K562 (cell line): Measurements from ENCODE around the gene C6orf89. TPM values are rescaled to one million over a fixed set of nuclear protein-coding genes. Genes with fewer than 3 reads are reported as not detected.

Experiments
- FOXM1 ChIP-seq, 2 experiments: fragments of 450-650 bp in 1 of 2; sonication (generic) in 1 of 2; formaldehyde crosslinking in 1 of 2; IDR thresholded peaks; 2 replicates each; pipeline versions ENCODE4 v1.6.1 to v1.9.0; 2017 to 2022; ENCODE audit warnings: low read depth in 2 of 2, mild to moderate bottlenecking in 2 of 2, missing genetic modification reagents in 1 of 2, moderate library complexity in 1 of 2
- HLTF ChIP-seq: fragments of 450-650 bp; IDR thresholded peaks from 2 replicates; pipeline ENCODE4 v1.6.1; 2016
- KDM5B ChIP-seq: fragments of 200-600 bp; sonication (generic); IDR thresholded peaks from 2 replicates; pipeline ENCODE4 v1.6.1; 2012; ENCODE audit warnings: low read depth, mild to moderate bottlenecking, moderate library complexity, low read length, control low read depth, inconsistent platforms; ENCODE audit not compliant: insufficient replicate concordance
- MAFF ChIP-seq: IDR thresholded peaks from 2 replicates; pipeline ENCODE4 v1.6.1; 2012; ENCODE audit warnings: low read length, improper control_type of control experiment
- MAFG ChIP-seq: fragments of 450-650 bp; conservative IDR thresholded peaks from 2 replicates; pipeline ENCODE4 v1.6.1; 2016; ENCODE audit warnings: missing genetic modification characterization, missing compliant biosample characterization
- MTA3 ChIP-seq: fragments of 450-650 bp; formaldehyde crosslinking; IDR thresholded peaks from 2 replicates; pipeline ENCODE4 v1.6.1; 2017; ENCODE audit warnings: mild to moderate bottlenecking, borderline replicate concordance
- NBN ChIP-seq: fragments of 450-650 bp; IDR thresholded peaks from 2 replicates; pipeline ENCODE4 v1.6.1; 2016; ENCODE audit warnings: low read depth, mild to moderate bottlenecking
- NFYB ChIP-seq: IDR thresholded peaks from 2 replicates; pipeline ENCODE4 v1.6.1; 2011; ENCODE audit warnings: mild to moderate bottlenecking, moderate library complexity; ENCODE audit not compliant: insufficient read length; ENCODE audit errors: extremely low read depth
- RBM25 ChIP-seq: fragments of 200-400 bp; formaldehyde crosslinking; IDR thresholded peaks from 2 replicates; pipeline ENCODE4 v1.6.1; 2018; ENCODE audit warnings: low read length, low read depth, moderate library complexity; ENCODE audit not compliant: severe bottlenecking
- TBL1XR1 ChIP-seq, 2 experiments: IDR thresholded peaks; 2 replicates each; pipeline ENCODE4 v1.6.1; 2012; ENCODE audit warnings: improper control_type of control experiment in 2 of 2, low read length in 2 of 2, mild to moderate bottlenecking in 1 of 2
- ZNF133 ChIP-seq: fragments of 250-450 bp; sonication (Bioruptor Pico); IDR thresholded peaks from 2 replicates; pipeline ENCODE4 v1.4.0; 2020; ENCODE audit warnings: mild to moderate bottlenecking
- ZNF584 ChIP-seq: fragments of 200-800 bp; sonication (Bioruptor generic); IDR thresholded peaks from 2 replicates; pipeline ENCODE4 v1.6.1; 2016; ENCODE audit warnings: low read depth, mild to moderate bottlenecking, missing genetic modification characterization, missing compliant biosample characterization
- ZSCAN29 ChIP-seq: fragments of 450-650 bp; IDR thresholded peaks from 2 replicates; pipeline ENCODE4 v1.6.1; 2017
- polyA plus RNA-seq, 8 experiments: library from polyadenylated mRNA; depleted of rRNA in 4 of 8; stranded (reverse) in 5 of 8; unstranded in 3 of 8; fragments of >200 nt; fragmentation: Nextera tagmentation in 2 of 8; fragmentation: Illumina TruSeq in 1 of 8; extraction: Ambion mirVana in 2 of 8; extraction: Trizol in 1 of 8; gene quantifications; 2 replicates each; pipeline versions ENCODE4 v1.2.1 to v1.2.3, GENCODE V29; 2011 to 2014; ENCODE audit warnings: inconsistent platforms in 1 of 8, missing spikeins in 1 of 8
- total RNA-seq, 7 experiments: library from RNA; depleted of rRNA in 6 of 7; stranded (reverse); fragments of >200 nt in 6 of 7; fragmentation: Illumina TruSeq in 2 of 7; extraction: Trizol in 2 of 7; gene quantifications; 2 replicates each; pipeline versions ENCODE4 v1.2.1 to v1.2.3, GENCODE V29; 2011 to 2021; ENCODE audit warnings: low replicate concordance in 1 of 7
- TF ChIP-seq, protein P1 (sequence below), 2 experiments: fragments of 450-650 bp; formaldehyde crosslinking in 1 of 2; IDR thresholded peaks; 2 replicates each; pipeline versions ENCODE4 v1.4.0 to v1.6.1; 2014 to 2020; ENCODE audit warnings: mild to moderate bottlenecking in 2 of 2, borderline replicate concordance in 1 of 2, low read depth in 1 of 2
- TF ChIP-seq, protein P2 (sequence below): sonication (generic); formaldehyde crosslinking; IDR thresholded peaks from 2 replicates; pipeline ENCODE4 v1.8.1; 2023; ENCODE audit warnings: mild to moderate bottlenecking, missing genetic modification reagents

The C6orf89 gene
- total and polyA plus RNA-seq, 9 of the 15 experiments (the other 6 are each of a cell fraction or from before 2014, with no cell fraction given): 35.2 to 111 (median 58.5) TPM

DNA sequence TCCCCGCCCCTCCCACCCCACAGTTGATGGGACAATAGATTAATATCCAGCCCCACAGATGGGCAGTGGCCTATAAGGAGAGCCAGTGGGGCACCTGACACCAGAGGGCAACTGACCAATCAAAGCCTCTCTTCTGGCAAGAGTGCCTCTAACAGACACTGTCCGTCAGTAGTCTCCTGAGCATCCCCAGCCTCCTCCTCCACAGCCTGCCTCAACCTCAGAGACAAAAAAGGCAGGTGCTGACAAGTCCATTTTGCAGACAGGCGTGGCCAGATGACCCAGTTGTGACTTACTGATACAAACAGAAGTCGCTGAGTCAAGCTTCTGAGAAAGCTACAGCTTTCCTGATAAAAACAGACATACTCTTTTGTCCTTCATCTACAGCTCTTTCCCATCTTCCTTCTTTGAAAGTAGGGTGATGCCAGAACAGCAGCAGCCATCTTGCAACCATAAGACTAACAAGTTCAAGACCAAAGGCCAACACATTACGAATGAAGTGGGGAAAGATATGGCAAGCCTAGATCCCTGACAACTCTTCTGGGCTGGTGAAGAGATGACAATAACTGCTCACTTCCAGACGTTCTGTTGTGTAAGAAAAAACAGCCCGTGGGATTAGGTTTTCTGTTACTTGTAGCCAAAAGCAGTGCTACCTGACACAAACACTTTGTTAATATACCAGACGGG is 23.4 kb upstream of the C6orf89 start (continued):
- TF ChIP-seq ZNF584 (CRISPR knock-in tag) (0 out of 2 replicates have a peak, but pooled peaks have one; percentile 70), NFYB (no peak), TBL1XR1 (IDR thresholded peaks at IDR 0.05; ENCODE audit: low read length in 2 of 2) (peak; percentile 72 to 98; a peak in 3 of 4 replicates), FOXM1 (IDR thresholded peaks at IDR 0.05; ENCODE audit: low read depth) (peak; percentile 67; the same call in 1 of the 2 replicates), FOXM1 (CRISPR knock-in tag; IDR thresholded peaks at IDR 0.05; ENCODE audit: low read depth) (no peak), ZSCAN29 (no peak), RBM25 (no peak), KDM5B (no peak), HLTF (0 out of 2 replicates have a peak, but pooled peaks have one; percentile 11), MAFF (peak; percentile 94), NBN (peak; percentile 86), MAFG (peak; percentile 95), MTA3 (peak; percentile 67; the same call in 1 of the 2 replicates), ZNF133 (CRISPR knock-in tag) (no peak)
- TF ChIP-seq, protein P1, sequence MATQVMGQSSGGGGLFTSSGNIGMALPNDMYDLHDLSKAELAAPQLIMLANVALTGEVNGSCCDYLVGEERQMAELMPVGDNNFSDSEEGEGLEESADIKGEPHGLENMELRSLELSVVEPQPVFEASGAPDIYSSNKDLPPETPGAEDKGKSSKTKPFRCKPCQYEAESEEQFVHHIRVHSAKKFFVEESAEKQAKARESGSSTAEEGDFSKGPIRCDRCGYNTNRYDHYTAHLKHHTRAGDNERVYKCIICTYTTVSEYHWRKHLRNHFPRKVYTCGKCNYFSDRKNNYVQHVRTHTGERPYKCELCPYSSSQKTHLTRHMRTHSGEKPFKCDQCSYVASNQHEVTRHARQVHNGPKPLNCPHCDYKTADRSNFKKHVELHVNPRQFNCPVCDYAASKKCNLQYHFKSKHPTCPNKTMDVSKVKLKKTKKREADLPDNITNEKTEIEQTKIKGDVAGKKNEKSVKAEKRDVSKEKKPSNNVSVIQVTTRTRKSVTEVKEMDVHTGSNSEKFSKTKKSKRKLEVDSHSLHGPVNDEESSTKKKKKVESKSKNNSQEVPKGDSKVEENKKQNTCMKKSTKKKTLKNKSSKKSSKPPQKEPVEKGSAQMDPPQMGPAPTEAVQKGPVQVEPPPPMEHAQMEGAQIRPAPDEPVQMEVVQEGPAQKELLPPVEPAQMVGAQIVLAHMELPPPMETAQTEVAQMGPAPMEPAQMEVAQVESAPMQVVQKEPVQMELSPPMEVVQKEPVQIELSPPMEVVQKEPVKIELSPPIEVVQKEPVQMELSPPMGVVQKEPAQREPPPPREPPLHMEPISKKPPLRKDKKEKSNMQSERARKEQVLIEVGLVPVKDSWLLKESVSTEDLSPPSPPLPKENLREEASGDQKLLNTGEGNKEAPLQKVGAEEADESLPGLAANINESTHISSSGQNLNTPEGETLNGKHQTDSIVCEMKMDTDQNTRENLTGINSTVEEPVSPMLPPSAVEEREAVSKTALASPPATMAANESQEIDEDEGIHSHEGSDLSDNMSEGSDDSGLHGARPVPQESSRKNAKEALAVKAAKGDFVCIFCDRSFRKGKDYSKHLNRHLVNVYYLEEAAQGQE (IDR thresholded peaks at IDR 0.05; ENCODE audit: borderline replicate concordance): no peak
- TF ChIP-seq, protein P1 (CRISPR knock-in tag; IDR thresholded peaks at IDR 0.05; ENCODE audit: low read depth): 0 out of 2 replicates have a peak, but pooled peaks have one; percentile 42
- TF ChIP-seq, protein P2, sequence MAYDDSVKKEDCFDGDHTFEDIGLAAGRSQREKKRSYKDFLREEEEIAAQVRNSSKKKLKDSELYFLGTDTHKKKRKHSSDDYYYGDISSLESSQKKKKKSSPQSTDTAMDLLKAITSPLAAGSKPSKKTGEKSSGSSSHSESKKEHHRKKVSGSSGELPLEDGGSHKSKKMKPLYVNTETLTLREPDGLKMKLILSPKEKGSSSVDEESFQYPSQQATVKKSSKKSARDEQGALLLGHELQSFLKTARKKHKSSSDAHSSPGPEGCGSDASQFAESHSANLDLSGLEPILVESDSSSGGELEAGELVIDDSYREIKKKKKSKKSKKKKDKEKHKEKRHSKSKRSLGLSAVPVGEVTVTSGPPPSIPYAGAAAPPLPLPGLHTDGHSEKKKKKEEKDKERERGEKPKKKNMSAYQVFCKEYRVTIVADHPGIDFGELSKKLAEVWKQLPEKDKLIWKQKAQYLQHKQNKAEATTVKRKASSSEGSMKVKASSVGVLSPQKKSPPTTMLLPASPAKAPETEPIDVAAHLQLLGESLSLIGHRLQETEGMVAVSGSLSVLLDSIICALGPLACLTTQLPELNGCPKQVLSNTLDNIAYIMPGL (CRISPR knock-in tag): no peak
